ENCODE measurements around the gene NECTIN1. TPM values are rescaled to one million over a fixed set of nuclear protein-coding genes. Genes with fewer than 3 reads are reported as not detected.

Gene NECTIN1
- total RNA-seq, 1 donor from 2014 or later, result 19.5 TPM

- TF ChIP-seq CTCF (IDR thresholded peaks at IDR 0.05) (no peak), EZH2 (IDR thresholded peaks at IDR 0.05) (no peak), EZH2phosphoT487 (IDR thresholded peaks at IDR 0.05) (no peak)
- Mint-ChIP-seq H3K4me1 (peaks cover 25% of the 10 kb centered on the region), H3K27ac (no peak overlapping the region)
Observed at GRCh38 chr11:119607726-119608125, 121.3 kb downstream of the NECTIN1 start.

GRCh38 chr11:119605137-119605665 lies 123.8 kb downstream of the NECTIN1 start:
- no peaks in the 10 kb centered on the region for H3K36me3 ChIP-seq
- H3K27ac Mint-ChIP-seq, result peak overlapping the region; percentile 88
- no peak overlapping the region for H3K9ac ChIP-seq
- H3K79me2 ChIP-seq (ENCODE audit: low read depth), result no peaks in the 10 kb centered on the region
- peak overlapping the region; percentile 26 for H2AFZ ChIP-seq (replicated peaks)
- no peak overlapping the region for H3K4me3 ChIP-seq
- H3K4me2 ChIP-seq, result no peak overlapping the region
- H3K9me3 Mint-ChIP-seq, result peaks cover 4% of the 10 kb centered on the region
- no peaks in the 10 kb centered on the region for H3K9me3 ChIP-seq (ENCODE audit: low read depth)
- TF ChIP-seq EZH2phosphoT487 (IDR thresholded peaks at IDR 0.05) (no peak), EZH2 (IDR thresholded peaks at IDR 0.05) (no peak), CTCF (IDR thresholded peaks at IDR 0.05) (no peak)
- H4K20me1 ChIP-seq (ENCODE audit: low read depth), result no peaks in the 10 kb centered on the region
- peaks cover 35% of the 10 kb centered on the region for H3K4me1 ChIP-seq
- no peaks in the 10 kb centered on the region for H3K27me3 ChIP-seq
- peaks cover 40% of the 10 kb centered on the region for H3K4me1 Mint-ChIP-seq
- H3K27me3 Mint-ChIP-seq (ENCODE audit: insufficient read depth, low read depth), result peaks cover 8% of the 10 kb centered on the region
- H3F3A ChIP-seq (ENCODE audit: low read depth), result peaks cover 11% of the 10 kb centered on the region
- no peak for DNase-seq (ENCODE audit: low spot score)
- no peak overlapping the region for H3K27ac ChIP-seq
- H3K4me3 Mint-ChIP-seq, result no peak overlapping the region
- no peaks in the 10 kb centered on the region for H3K36me3 Mint-ChIP-seq

More at GRCh38 chr11:119607726-119608125, 121.3 kb downstream of the NECTIN1 start:
- Histone ChIP-seq H3K79me2 (ENCODE audit: low read depth) (no peaks in the 10 kb centered on the region), H3K9ac (no peak overlapping the region), H3K36me3 (no peaks in the 10 kb centered on the region), H3K4me3 (peak overlapping the region; percentile 16), H3K27me3 (no peaks in the 10 kb centered on the region), H4K20me1 (ENCODE audit: low read depth) (no peaks in the 10 kb centered on the region), H3F3A (ENCODE audit: low read depth) (peaks cover 11% of the 10 kb centered on the region), H3K4me2 (peak overlapping the region; percentile 62), H3K4me1 (peaks cover 32% of the 10 kb centered on the region), H3K27ac (no peak overlapping the region), H3K9me3 (ENCODE audit: low read depth) (no peaks in the 10 kb centered on the region), H2AFZ (replicated peaks) (peak overlapping the region; percentile 3)
- Mint-ChIP-seq H3K9me3 (peaks cover 9% of the 10 kb centered on the region), H3K4me3 (no peak overlapping the region), H3K36me3 (no peaks in the 10 kb centered on the region), H3K27me3 (ENCODE audit: insufficient read depth, low read depth) (peaks cover 12% of the 10 kb centered on the region)
- peak; percentile 52 for DNase-seq (ENCODE audit: low spot score)

- Histone ChIP-seq H3K27ac (no peak overlapping the region), H3K27me3 (no peaks in the 10 kb centered on the region), H3K36me3 (no peaks in the 10 kb centered on the region), H3K79me2 (ENCODE audit: low read depth) (no peaks in the 10 kb centered on the region), H3K4me3 (no peak overlapping the region), H4K20me1 (ENCODE audit: low read depth) (no peaks in the 10 kb centered on the region), H2AFZ (replicated peaks) (no peak overlapping the region), H3K9ac (no peak overlapping the region), H3K9me3 (ENCODE audit: low read depth) (no peaks in the 10 kb centered on the region), H3F3A (ENCODE audit: low read depth) (peaks cover 1% of the 10 kb centered on the region), H3K4me1 (peaks cover 23% of the 10 kb centered on the region), H3K4me2 (no peak overlapping the region)
- no peak overlapping the region for H3K4me3 Mint-ChIP-seq
- H3K36me3 Mint-ChIP-seq, result no peaks in the 10 kb centered on the region
- peaks cover 5% of the 10 kb centered on the region for H3K27me3 Mint-ChIP-seq (ENCODE audit: insufficient read depth, low read depth)
- no peak overlapping the region for H3K27ac Mint-ChIP-seq
- TF ChIP-seq EZH2phosphoT487 (IDR thresholded peaks at IDR 0.05), result no peak
- no peak for TF ChIP-seq EZH2 (IDR thresholded peaks at IDR 0.05)
- TF ChIP-seq CTCF (IDR thresholded peaks at IDR 0.05), result peak; percentile 39
- peaks cover 4% of the 10 kb centered on the region for H3K9me3 Mint-ChIP-seq
- no peak for DNase-seq (ENCODE audit: low spot score)
- H3K4me1 Mint-ChIP-seq, result peaks cover 33% of the 10 kb centered on the region
Observed at GRCh38 chr11:119602745-119603373, 126.1 kb downstream of the NECTIN1 start.

Measured in neural progenitor cell (in vitro differentiated cells).